ENCODE results near the gene CMC1. TPM values are rescaled to one million over a fixed set of nuclear protein-coding genes. Genes with fewer than 3 reads are reported as not detected.
A peak's percentile ranks its signal among the peaks of the same experiment; 100 is the strongest.

CMC1 gene
- total and polyA plus RNA-seq, 9 of the 15 experiments (the other 6 are each of a cell fraction or from before 2014, with no cell fraction given), result 15.9 to 74.6 (median 48.9) TPM

DNA sequence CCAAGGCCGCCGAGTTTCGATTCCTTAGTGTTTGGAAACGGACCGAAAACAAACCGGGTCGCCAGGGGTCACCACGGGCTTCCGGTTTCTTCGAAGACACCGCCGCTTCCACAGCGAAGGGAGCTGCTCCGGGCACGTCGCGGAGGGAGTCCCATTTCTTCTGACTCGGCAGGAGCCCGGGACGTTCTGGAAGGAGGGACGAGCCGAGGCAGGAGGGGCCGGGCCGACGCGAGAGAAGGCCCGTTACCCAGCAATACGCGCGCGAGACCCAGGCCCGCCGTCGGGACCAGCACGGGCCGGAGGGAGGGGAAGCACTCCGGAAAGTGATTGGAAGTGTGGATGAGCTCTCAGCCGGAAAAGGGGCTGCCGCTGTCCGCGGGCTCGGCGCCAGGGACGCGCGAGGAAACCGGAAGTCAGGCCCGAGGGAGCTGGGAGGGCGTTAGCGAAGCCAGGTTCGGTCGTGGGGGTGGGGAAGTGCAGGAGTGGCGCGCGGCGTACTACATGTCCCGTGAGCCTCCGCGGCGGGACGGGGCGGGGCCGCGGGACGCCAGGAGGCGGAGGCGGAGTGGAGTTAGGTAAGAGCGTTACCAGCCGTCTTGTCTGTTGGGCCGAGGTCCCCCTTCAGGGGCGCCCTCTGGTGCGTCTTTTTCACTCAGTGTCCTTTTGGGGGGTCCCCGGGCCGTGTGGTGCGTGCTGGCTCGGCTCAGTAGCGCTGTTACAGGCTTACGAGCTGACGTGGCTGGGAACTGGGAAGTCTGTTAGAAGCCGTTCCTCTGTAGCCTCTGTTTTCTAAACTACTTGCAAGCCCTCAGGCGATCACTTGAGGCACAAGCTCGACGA lies 107.4 kb downstream of the CMC1 start, which contains the start of the genes AZI2 and ZCWPW2 (continued):
- TF ChIP-seq REST (IDR thresholded peaks at IDR 0.05; ENCODE audit: borderline replicate concordance) (peak; percentile 81), REST (CRISPR knock-in tag; IDR thresholded peaks at IDR 0.05; ENCODE audit: low read depth) (peak; percentile 88), GABPA (tag; conservative IDR thresholded peaks at IDR 0.05; ENCODE audit: low read depth) (peak; percentile 96), PML (IDR thresholded peaks at IDR 0.05; ENCODE audit: low read length) (peak; percentile 81; the same call in 1 of the 2 replicates), ZNF280B (CRISPR knock-in tag; IDR thresholded peaks at IDR 0.05) (no peak), MLLT1 (IDR thresholded peaks at IDR 0.05) (no peak), HIVEP1 (CRISPR knock-in tag; IDR thresholded peaks at IDR 0.05) (no peak), ATF2 (CRISPR knock-in tag; IDR thresholded peaks at IDR 0.05) (no peak), MEF2D (tag; conservative IDR thresholded peaks at IDR 0.05; ENCODE audit: low read depth) (no peak), ZNF507 (tag; conservative IDR thresholded peaks at IDR 0.05) (no peak), ZKSCAN1 (IDR thresholded peaks at IDR 0.05; ENCODE audit: low read depth, low read length) (no peak), ZNF140 (CRISPR knock-in tag; IDR thresholded peaks at IDR 0.05) (no peak), EP300 (IDR thresholded peaks at IDR 0.05; ENCODE audit: low read length) (peak; percentile 25; the same call in 1 of the 2 replicates), TCF7 (IDR thresholded peaks at IDR 0.05; ENCODE audit: borderline replicate concordance) (no peak)
